Vagina (tissue), 2 donors: ENCODE data around the gene SKA2. TPM values are rescaled to one million over a fixed set of nuclear protein-coding genes. Genes with fewer than 3 reads are reported as not detected.

Source experiments
- DNase-seq, 2 donors: peaks; one replicate each; pipeline ENCODE4 v3.0.0-alpha.2; 2017; ENCODE audit errors: extremely low spot score in 2 of 2
- H3K27ac ChIP-seq: fragments of 200-600 bp; sonication (generic); one replicate; pipeline ENCODE4 v1.5.1; 2019
- H3K27me3 ChIP-seq: fragments of 200-600 bp; sonication (generic); one replicate; pipeline ENCODE4 v1.5.1; 2019
- H3K36me3 ChIP-seq, 2 donors: fragments of 200-600 bp; sonication (generic); one replicate each; pipeline ENCODE4 v1.5.1; 2017 to 2019
- H3K4me1 ChIP-seq: fragments of 200-600 bp; sonication (generic); one replicate; pipeline ENCODE4 v1.5.1; 2019
- H3K4me3 ChIP-seq, 2 donors: fragments of 200-600 bp; sonication (generic); 1 replicate in 1 of 2; 2 replicates in 1 of 2; pipeline ENCODE4 v1.5.1; 2016 to 2019
- H3K9me3 ChIP-seq: fragments of 200-600 bp; sonication (generic); one replicate; pipeline ENCODE4 v1.5.1; 2019
- CTCF ChIP-seq, 3 experiments: fragments of 450-650 bp in 2 of 3; fragments of 200-600 bp in 1 of 3; sonication (generic) in 1 of 3; IDR thresholded peaks; one replicate each; pipeline ENCODE4 v1.5.1; 2017 to 2019; ENCODE audit warnings: antibody characterized with exemption in 3 of 3, mild to moderate bottlenecking in 2 of 3, moderate library complexity in 2 of 3
- POLR2A ChIP-seq, 2 donors: fragments of 450-650 bp; IDR thresholded peaks; one replicate each; pipeline ENCODE4 v1.6.1; 2017; ENCODE audit warnings: antibody characterized with exemption in 2 of 2, mild to moderate bottlenecking in 2 of 2, moderate library complexity in 2 of 2
- POLR2AphosphoS5 ChIP-seq, 2 donors: sonication (generic); formaldehyde crosslinking; IDR thresholded peaks; one replicate each; pipeline ENCODE4 v1.9.0; 2017; ENCODE audit warnings: antibody characterized with exemption in 2 of 2, mild to moderate bottlenecking in 2 of 2, low read depth in 1 of 2; ENCODE audit not compliant: insufficient read depth in 1 of 2
- intact Hi-C: fragments of 100-400 bp; cut with DNase I; formaldehyde crosslinking; loops from one replicate; pipeline ENCODE4 v1.15.1; 2023
- total RNA-seq: library from RNA; depleted of rRNA; stranded (reverse); fragments of >200 nt; gene quantifications from one replicate; pipeline ENCODE4 v1.2.3, GENCODE V29; 2016

Gene SKA2
- total RNA-seq, 1 donor from 2014 or later, result 143 TPM

- intact Hi-C loops, result no loop called here
- no peak for TF ChIP-seq POLR2A (IDR thresholded peaks at IDR 0.05)
- no peak for TF ChIP-seq POLR2AphosphoS5 (IDR thresholded peaks at IDR 0.05; ENCODE audit: insufficient read depth in 1 of 2, low read depth in 1 of 2)
- no peak for TF ChIP-seq CTCF (IDR thresholded peaks at IDR 0.05)
- Histone ChIP-seq H3K4me3 (peak overlapping the region; percentile 53 to 63), H3K27ac (peak overlapping the region; percentile 77), H3K36me3 (no peaks in the 10 kb centered on the region), H3K4me1 (peaks cover 18% of the 10 kb centered on the region), H3K9me3 (no peaks in the 10 kb centered on the region), H3K27me3 (no peaks in the 10 kb centered on the region)
- peak in 1 of 2 donors; percentile 89 for DNase-seq
These were observed 680 bp downstream of the SKA2 start for GRCh38 chr17:59154292-59154720.

- no peaks in the 10 kb centered on the region for H3K36me3 ChIP-seq
- TF ChIP-seq POLR2A (IDR thresholded peaks at IDR 0.05) (no peak), CTCF (IDR thresholded peaks at IDR 0.05) (no peak), POLR2AphosphoS5 (IDR thresholded peaks at IDR 0.05; ENCODE audit: insufficient read depth in 1 of 2, low read depth in 1 of 2) (no peak)
- no peaks in the 10 kb centered on the region for H3K9me3 ChIP-seq
- no peaks in the 10 kb centered on the region for H3K27me3 ChIP-seq
- H3K27ac ChIP-seq, result no peak overlapping the region
- intact Hi-C loops, result no loop called here
- no peak for DNase-seq
- H3K4me1 ChIP-seq, result peaks cover 18% of the 10 kb centered on the region
- H3K4me3 ChIP-seq, result no peak overlapping the region
These were observed 2.1 kb downstream of the SKA2 start for GRCh38 chr17:59152925-59153324.

- TF ChIP-seq CTCF (IDR thresholded peaks at IDR 0.05) (no peak), POLR2AphosphoS5 (IDR thresholded peaks at IDR 0.05; ENCODE audit: insufficient read depth in 1 of 2, low read depth in 1 of 2) (no peak), POLR2A (IDR thresholded peaks at IDR 0.05) (no peak)
- H3K27ac ChIP-seq, result no peak overlapping the region
- peaks cover 18% of the 10 kb centered on the region for H3K4me1 ChIP-seq
These were observed 3.4 kb downstream of the SKA2 start for GRCh38 chr17:59151591-59151990.

GRCh38 chr17:59151006-59151405 is 4.0 kb downstream of the SKA2 start:
- Histone ChIP-seq H3K36me3 (no peaks in the 10 kb centered on the region), H3K4me3 (no peak overlapping the region), H3K27ac (no peak overlapping the region), H3K4me1 (peaks cover 15% of the 10 kb centered on the region), H3K27me3 (no peaks in the 10 kb centered on the region), H3K9me3 (no peaks in the 10 kb centered on the region)
- DNase-seq, result no peak
- TF ChIP-seq POLR2A (IDR thresholded peaks at IDR 0.05), result no peak
- intact Hi-C loops, result no loop called here

More at GRCh38 chr17:59151591-59151990, 3.4 kb downstream of the SKA2 start:
- intact Hi-C loops, result no loop called here
- Histone ChIP-seq H3K36me3 (no peaks in the 10 kb centered on the region), H3K9me3 (no peaks in the 10 kb centered on the region), H3K27me3 (no peaks in the 10 kb centered on the region), H3K4me3 (no peak overlapping the region)
- no peak for DNase-seq

GRCh38 chr17:59149841-59150511 is 5.0 kb downstream of the SKA2 start:
- Histone ChIP-seq H3K36me3 (no peaks in the 10 kb centered on the region), H3K4me1 (peaks cover 12% of the 10 kb centered on the region), H3K9me3 (no peaks in the 10 kb centered on the region), H3K27me3 (no peaks in the 10 kb centered on the region), H3K27ac (no peak overlapping the region), H3K4me3 (no peak overlapping the region)
- intact Hi-C loops, result no loop called here
- no peak for DNase-seq
- TF ChIP-seq CTCF (IDR thresholded peaks at IDR 0.05), result no peak
